HEK293 (cell line): ENCODE measurements around the gene HABP4.

Source experiments
- CTCF ChIA-PET: fragments of 350-600 bp; formaldehyde crosslinking; extraction: SDS; loops from one replicate; lab custom pipeline; 2021; ENCODE audit warnings: antibody characterized with exemption; lab: Yijun Ruan, JAX
- POLR2A ChIA-PET: fragments of 300-600 bp; formaldehyde crosslinking; extraction: SDS; loops from one replicate; lab custom pipeline; 2020; ENCODE audit warnings: antibody characterized with exemption, inconsistent platforms; lab: Yijun Ruan, JAX
- H3K27ac ChIP-seq: fragments of 200-500 bp; sonication (Bioruptor generic); 2 replicates; pipeline ENCODE4 v1.5.1; 2014; ENCODE audit warnings: low read depth, low read length, control low read depth, inconsistent platforms; ENCODE audit errors: extremely low read depth
- H3K36me3 ChIP-seq, 2 experiments: fragments of 200-500 bp in 1 of 2; sonication (Bioruptor generic) in 1 of 2; 1 replicate in 1 of 2; 2 replicates in 1 of 2; pipeline ENCODE4 v1.5.1; 2014 to 2017; ENCODE audit warnings: inconsistent platforms in 2 of 2, low read length in 2 of 2; ENCODE audit not compliant: control insufficient read depth in 2 of 2, insufficient read depth in 1 of 2
- H3K4me1 ChIP-seq: fragments of 200-500 bp; sonication (Bioruptor generic); 2 replicates; pipeline ENCODE4 v1.5.1; 2014; ENCODE audit warnings: mild to moderate bottlenecking, low read length, inconsistent platforms; ENCODE audit not compliant: control insufficient read depth, insufficient read depth
- H3K4me3 ChIP-seq: 2 replicates; pipeline ENCODE4 v1.5.1; 2011; ENCODE audit warnings: low read depth, mild to moderate bottlenecking, control low read depth, low read length, moderate library complexity
- H3K9me3 ChIP-seq: fragments of 200-500 bp; sonication (Bioruptor generic); 2 replicates; pipeline ENCODE4 v1.5.1; 2014; ENCODE audit warnings: low read depth, low read length, inconsistent platforms; ENCODE audit not compliant: control insufficient read depth, insufficient read depth
- KLF9 ChIP-seq: fragments of 450-650 bp; formaldehyde crosslinking; IDR thresholded peaks from 2 replicates; pipeline ENCODE4 v1.5.1; 2016; ENCODE audit warnings: missing biosample characterization, missing genetic modification characterization, low read depth
- SCRT2 ChIP-seq: fragments of 450-650 bp; formaldehyde crosslinking; IDR thresholded peaks from 2 replicates; pipeline ENCODE4 v1.5.1; 2016; ENCODE audit warnings: missing biosample characterization, missing genetic modification characterization
- TCF7L2 ChIP-seq: IDR thresholded peaks from 2 replicates; pipeline ENCODE4 v1.6.1; 2011; ENCODE audit warnings: low read depth, mild to moderate bottlenecking, inconsistent platforms, low read length, moderate library complexity, borderline replicate concordance
- ZNF37A ChIP-seq: fragments of 450-650 bp; IDR thresholded peaks from 2 replicates; pipeline ENCODE4 v1.5.1; 2018; ENCODE audit warnings: missing biosample characterization, missing genetic modification characterization
- ZNF416 ChIP-seq: fragments of 450-650 bp; formaldehyde crosslinking; IDR thresholded peaks from 2 replicates; pipeline ENCODE4 v1.5.1; 2016; ENCODE audit warnings: missing biosample characterization, missing genetic modification characterization
- ZNF521 ChIP-seq: fragments of 450-650 bp; formaldehyde crosslinking; IDR thresholded peaks from 2 replicates; pipeline ENCODE4 v1.5.1; 2017; ENCODE audit warnings: missing biosample characterization, mild to moderate bottlenecking, missing genetic modification characterization
- ZNF548 ChIP-seq: fragments of 450-650 bp; formaldehyde crosslinking; IDR thresholded peaks from 2 replicates; pipeline ENCODE4 v1.5.1; 2016; ENCODE audit warnings: missing biosample characterization, missing genetic modification characterization
- ZNF837 ChIP-seq: fragments of 450-650 bp; formaldehyde crosslinking; IDR thresholded peaks from 2 replicates; pipeline ENCODE4 v1.5.1; 2016; ENCODE audit warnings: missing biosample characterization, missing genetic modification characterization
- TF ChIP-seq, protein P1 (sequence below): fragments of 450-650 bp; formaldehyde crosslinking; IDR thresholded peaks from 2 replicates; pipeline ENCODE4 v1.5.1; 2016; ENCODE audit warnings: missing biosample characterization, missing genetic modification characterization, borderline replicate concordance
- TF ChIP-seq, protein P2 (sequence below): fragments of 450-650 bp; formaldehyde crosslinking; conservative IDR thresholded peaks from 2 replicates; pipeline ENCODE4 v1.5.1; 2016; ENCODE audit warnings: low read depth, missing biosample characterization, missing genetic modification characterization
- TF ChIP-seq, protein P3 (sequence below): fragments of 450-650 bp; formaldehyde crosslinking; IDR thresholded peaks from 2 replicates; pipeline ENCODE4 v1.5.1; 2016; ENCODE audit warnings: missing biosample characterization, missing genetic modification characterization

Gene HABP4

DNA sequence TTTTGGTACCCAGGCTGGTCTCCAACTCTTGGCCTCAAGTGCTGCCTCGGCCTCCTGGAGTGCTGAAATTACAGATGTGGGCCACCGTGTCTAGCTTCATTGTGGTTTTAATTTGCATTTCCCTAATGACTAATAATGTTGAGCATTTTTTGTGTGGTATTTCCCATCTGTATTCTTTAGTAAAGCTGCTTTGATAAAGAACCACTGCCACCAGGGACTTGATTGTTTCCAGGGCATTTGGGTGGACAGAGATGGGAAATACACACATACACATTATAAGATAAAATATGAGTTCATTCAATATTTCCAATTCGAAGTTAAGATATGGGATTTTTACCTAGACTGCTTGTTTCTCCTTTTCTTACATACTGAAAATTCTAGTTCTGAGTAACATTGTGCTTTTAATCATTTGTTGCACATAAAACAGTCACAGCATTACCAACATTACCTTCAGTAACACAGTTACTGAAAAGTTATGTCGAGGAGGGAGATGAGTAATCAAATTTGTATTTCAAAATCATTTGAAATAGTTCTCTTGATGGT is 28.9 kb downstream of the HABP4 start (continued):
- TF ChIP-seq, protein P1, sequence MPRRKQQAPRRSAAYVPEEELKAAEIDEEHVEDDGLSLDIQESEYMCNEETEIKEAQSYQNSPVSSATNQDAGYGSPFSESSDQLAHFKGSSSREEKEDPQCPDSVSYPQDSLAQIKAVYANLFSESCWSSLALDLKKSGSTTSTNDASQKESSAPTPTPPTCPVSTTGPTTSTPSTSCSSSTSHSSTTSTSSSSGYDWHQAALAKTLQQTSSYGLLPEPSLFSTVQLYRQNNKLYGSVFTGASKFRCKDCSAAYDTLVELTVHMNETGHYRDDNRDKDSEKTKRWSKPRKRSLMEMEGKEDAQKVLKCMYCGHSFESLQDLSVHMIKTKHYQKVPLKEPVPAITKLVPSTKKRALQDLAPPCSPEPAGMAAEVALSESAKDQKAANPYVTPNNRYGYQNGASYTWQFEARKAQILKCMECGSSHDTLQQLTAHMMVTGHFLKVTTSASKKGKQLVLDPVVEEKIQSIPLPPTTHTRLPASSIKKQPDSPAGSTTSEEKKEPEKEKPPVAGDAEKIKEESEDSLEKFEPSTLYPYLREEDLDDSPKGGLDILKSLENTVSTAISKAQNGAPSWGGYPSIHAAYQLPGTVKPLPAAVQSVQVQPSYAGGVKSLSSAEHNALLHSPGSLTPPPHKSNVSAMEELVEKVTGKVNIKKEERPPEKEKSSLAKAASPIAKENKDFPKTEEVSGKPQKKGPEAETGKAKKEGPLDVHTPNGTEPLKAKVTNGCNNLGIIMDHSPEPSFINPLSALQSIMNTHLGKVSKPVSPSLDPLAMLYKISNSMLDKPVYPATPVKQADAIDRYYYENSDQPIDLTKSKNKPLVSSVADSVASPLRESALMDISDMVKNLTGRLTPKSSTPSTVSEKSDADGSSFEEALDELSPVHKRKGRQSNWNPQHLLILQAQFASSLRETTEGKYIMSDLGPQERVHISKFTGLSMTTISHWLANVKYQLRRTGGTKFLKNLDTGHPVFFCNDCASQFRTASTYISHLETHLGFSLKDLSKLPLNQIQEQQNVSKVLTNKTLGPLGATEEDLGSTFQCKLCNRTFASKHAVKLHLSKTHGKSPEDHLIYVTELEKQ: no peak
- TF ChIP-seq ZNF521: no peak

DNA sequence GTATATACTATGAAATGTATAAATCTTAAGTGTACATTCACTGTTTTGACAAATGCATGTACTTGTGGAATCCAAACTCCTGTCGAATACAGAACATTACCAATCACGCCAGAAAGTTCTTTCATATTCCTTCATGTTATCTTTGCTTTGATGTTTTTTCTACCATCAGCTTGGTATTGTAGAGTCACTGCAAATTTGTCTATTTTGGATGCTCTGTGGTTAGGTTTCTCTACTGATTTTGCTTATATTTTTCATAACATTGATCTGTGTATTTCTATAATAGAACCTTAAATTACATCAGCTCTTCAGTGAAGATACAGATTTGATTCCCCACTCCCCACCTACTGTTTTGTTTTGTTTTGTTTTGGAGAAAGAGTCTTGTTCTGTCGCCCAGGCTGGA is 30.8 kb downstream of the HABP4 start:
- H3K4me3 ChIP-seq: no peak overlapping the region
- ChIA-PET POLR2A (no interaction called here), CTCF (interaction anchor here (0.7 to 0.9 kb wide), 2 partner anchors 38 to 155 kb away, joined by 3 to 4 read pairs; no protein-coding TSS in a partner anchor)
- H3K9me3 ChIP-seq: no peaks in the 10 kb centered on the region
- no peaks in the 10 kb centered on the region for H3K4me1 ChIP-seq
- no peak overlapping the region for H3K27ac ChIP-seq
- no peak for TF ChIP-seq TCF7L2
- no peak for TF ChIP-seq ZNF416 (tag by site-specific recombination)
- no peak for TF ChIP-seq ZNF548 (tag by site-specific recombination)
- no peak for TF ChIP-seq ZNF837 (tag by site-specific recombination)
- TF ChIP-seq ZNF37A: no peak
- no peak for TF ChIP-seq SCRT2 (tag by site-specific recombination)
- TF ChIP-seq, protein P1: no peak
- TF ChIP-seq, protein P2, sequence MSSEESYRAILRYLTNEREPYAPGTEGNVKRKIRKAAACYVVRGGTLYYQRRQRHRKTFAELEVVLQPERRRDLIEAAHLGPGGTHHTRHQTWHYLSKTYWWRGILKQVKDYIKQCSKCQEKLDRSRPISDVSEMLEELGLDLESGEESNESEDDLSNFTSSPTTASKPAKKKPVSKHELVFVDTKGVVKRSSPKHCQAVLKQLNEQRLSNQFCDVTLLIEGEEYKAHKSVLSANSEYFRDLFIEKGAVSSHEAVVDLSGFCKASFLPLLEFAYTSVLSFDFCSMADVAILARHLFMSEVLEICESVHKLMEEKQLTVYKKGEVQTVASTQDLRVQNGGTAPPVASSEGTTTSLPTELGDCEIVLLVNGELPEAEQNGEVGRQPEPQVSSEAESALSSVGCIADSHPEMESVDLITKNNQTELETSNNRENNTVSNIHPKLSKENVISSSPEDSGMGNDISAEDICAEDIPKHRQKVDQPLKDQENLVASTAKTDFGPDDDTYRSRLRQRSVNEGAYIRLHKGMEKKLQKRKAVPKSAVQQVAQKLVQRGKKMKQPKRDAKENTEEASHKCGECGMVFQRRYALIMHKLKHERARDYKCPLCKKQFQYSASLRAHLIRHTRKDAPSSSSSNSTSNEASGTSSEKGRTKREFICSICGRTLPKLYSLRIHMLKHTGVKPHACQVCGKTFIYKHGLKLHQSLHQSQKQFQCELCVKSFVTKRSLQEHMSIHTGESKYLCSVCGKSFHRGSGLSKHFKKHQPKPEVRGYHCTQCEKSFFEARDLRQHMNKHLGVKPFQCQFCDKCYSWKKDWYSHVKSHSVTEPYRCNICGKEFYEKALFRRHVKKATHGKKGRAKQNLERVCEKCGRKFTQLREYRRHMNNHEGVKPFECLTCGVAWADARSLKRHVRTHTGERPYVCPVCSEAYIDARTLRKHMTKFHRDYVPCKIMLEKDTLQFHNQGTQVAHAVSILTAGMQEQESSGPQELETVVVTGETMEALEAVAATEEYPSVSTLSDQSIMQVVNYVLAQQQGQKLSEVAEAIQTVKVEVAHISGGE (tag by site-specific recombination): no peak
- no peak for TF ChIP-seq KLF9 (tag by site-specific recombination)
- TF ChIP-seq ZNF521: no peak
- TF ChIP-seq, protein P3, sequence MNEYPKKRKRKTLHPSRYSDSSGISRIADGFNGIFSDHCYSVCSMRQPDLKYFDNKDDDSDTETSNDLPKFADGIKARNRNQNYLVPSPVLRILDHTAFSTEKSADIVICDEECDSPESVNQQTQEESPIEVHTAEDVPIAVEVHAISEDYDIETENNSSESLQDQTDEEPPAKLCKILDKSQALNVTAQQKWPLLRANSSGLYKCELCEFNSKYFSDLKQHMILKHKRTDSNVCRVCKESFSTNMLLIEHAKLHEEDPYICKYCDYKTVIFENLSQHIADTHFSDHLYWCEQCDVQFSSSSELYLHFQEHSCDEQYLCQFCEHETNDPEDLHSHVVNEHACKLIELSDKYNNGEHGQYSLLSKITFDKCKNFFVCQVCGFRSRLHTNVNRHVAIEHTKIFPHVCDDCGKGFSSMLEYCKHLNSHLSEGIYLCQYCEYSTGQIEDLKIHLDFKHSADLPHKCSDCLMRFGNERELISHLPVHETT (tag by site-specific recombination): no peak
- peaks cover 3 to 20% of the 10 kb centered on the region in 2 experiments; a peak in 2 of 3 replicates for H3K36me3 ChIP-seq
